ENCODE measurements around the gene TRPM5.

Gene TRPM5

GRCh38 chr11:2406451-2406850, 37.9 kb downstream of the TRPM5 start:
- peaks cover 12% of the 10 kb centered on the region for H3K36me3 ChIP-seq (ENCODE audit: control insufficient read depth, insufficient read depth, low read length)
- H3K27me3 ChIP-seq (replicated peaks; ENCODE audit: control insufficient read depth, insufficient read depth, low read length) = no peaks in the 10 kb centered on the region; the same call in 1 of the 2 replicates
- TF ChIP-seq CTCF (IDR thresholded peaks at IDR 0.05; ENCODE audit: insufficient read depth, low read length, poor library complexity, severe bottlenecking) = no peak
- DNase-seq (ENCODE audit: extremely low read depth, insufficient read length) = no peak
- no peak overlapping the region for H3K4me3 ChIP-seq (replicated peaks; ENCODE audit: low read depth, low read length)

- DNase-seq (ENCODE audit: extremely low read depth, insufficient read length) = no peak
- Histone ChIP-seq H3K36me3 (ENCODE audit: control insufficient read depth, insufficient read depth, low read length) (peaks cover 12% of the 10 kb centered on the region), H3K27me3 (replicated peaks; ENCODE audit: control insufficient read depth, insufficient read depth, low read length) (no peaks in the 10 kb centered on the region; the same call in 1 of the 2 replicates), H3K4me3 (replicated peaks; ENCODE audit: low read depth, low read length) (no peak overlapping the region)
- TF ChIP-seq CTCF (IDR thresholded peaks at IDR 0.05; ENCODE audit: insufficient read depth, low read length, poor library complexity, severe bottlenecking) = no peak
Observed at GRCh38 chr11:2404735-2405196, 39.5 kb downstream of the TRPM5 start.

GRCh38 chr11:2402890-2403645, 41.2 kb downstream of the TRPM5 start:
- H3K36me3 ChIP-seq (ENCODE audit: control insufficient read depth, insufficient read depth, low read length) = peaks cover 13% of the 10 kb centered on the region

GRCh38 chr11:2402106-2402505, 42.2 kb downstream of the TRPM5 start:
- H3K27me3 ChIP-seq (replicated peaks; ENCODE audit: control insufficient read depth, insufficient read depth, low read length) = no peaks in the 10 kb centered on the region
- no peak for DNase-seq (ENCODE audit: extremely low read depth, insufficient read length)
- no peak overlapping the region; the same call in 1 of the 2 replicates for H3K4me3 ChIP-seq (replicated peaks; ENCODE audit: low read depth, low read length)
- peaks cover 15% of the 10 kb centered on the region for H3K36me3 ChIP-seq (ENCODE audit: control insufficient read depth, insufficient read depth, low read length)
- no peak for TF ChIP-seq CTCF (IDR thresholded peaks at IDR 0.05; ENCODE audit: insufficient read depth, low read length, poor library complexity, severe bottlenecking)

More at GRCh38 chr11:2402890-2403645, 41.2 kb downstream of the TRPM5 start:
- no peak overlapping the region for H3K4me3 ChIP-seq (replicated peaks; ENCODE audit: low read depth, low read length)
- no peaks in the 10 kb centered on the region for H3K27me3 ChIP-seq (replicated peaks; ENCODE audit: control insufficient read depth, insufficient read depth, low read length)
- no peak for TF ChIP-seq CTCF (IDR thresholded peaks at IDR 0.05; ENCODE audit: insufficient read depth, low read length, poor library complexity, severe bottlenecking)
- DNase-seq (ENCODE audit: extremely low read depth, insufficient read length) = no peak

- peak overlapping the region; percentile 98 for H3K4me3 ChIP-seq (replicated peaks; ENCODE audit: low read depth, low read length)
- TF ChIP-seq CTCF (IDR thresholded peaks at IDR 0.05; ENCODE audit: insufficient read depth, low read length, poor library complexity, severe bottlenecking) = peak; percentile 20
- H3K27me3 ChIP-seq (replicated peaks; ENCODE audit: control insufficient read depth, insufficient read depth, low read length) = no peaks in the 10 kb centered on the region
- H3K36me3 ChIP-seq (ENCODE audit: control insufficient read depth, insufficient read depth, low read length) = peaks cover 19% of the 10 kb centered on the region
- no peak for DNase-seq (ENCODE audit: extremely low read depth, insufficient read length)
Observed at GRCh38 chr11:2401436-2401984, 42.8 kb downstream of the TRPM5 start.

All from GM06990 (cell line).